HG02759 (cell line): ENCODE data around the gene TMEM253.
A peak's percentile ranks its signal among the peaks of the same experiment; 100 is the strongest.

Experiments used
- ATAC-seq: cut with Tn5 transposase; IDR thresholded peaks from one replicate; pipeline ENCODE4 v1.9.1; 2021; ENCODE audit warnings: mild to moderate bottlenecking, moderate library complexity; ENCODE audit not compliant: unreplicated experiment

TMEM253 gene

DNA sequence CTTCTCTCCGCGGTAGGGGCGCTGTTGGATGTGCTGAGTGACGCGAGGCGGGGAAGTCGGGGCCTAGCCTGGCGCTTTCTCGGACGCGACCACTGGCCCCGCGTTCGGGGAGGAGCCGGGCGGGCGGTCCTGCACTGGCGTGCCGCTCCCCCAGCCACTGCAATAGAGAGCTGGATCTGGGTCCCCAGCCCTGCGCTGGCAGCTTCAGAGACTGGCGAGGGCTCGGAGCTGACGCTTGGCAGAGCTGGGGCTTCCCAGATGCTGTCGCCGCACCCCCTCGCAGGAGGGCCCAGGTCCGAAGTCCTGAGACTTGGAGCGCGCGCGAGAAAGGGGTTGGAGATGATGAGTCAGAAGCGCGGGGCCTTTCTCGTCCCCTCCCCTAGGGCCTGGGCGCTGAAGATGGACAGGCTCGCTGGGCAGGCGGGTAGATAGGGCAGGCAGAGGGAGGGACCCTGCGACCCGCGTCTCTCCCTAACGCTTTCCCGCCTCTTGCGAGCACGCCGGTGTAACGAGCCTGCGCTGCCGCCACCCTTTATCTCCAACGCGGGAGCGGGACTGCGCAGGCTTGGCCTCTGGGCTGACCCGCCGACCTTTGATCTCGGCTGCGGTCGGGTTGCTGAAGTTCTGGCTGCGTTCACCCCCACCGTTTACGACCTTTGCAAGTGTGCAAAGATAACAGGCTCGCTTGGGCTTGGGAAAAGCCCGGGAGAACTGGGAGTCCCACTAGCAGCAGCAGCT lies 3.0 kb downstream of the TMEM253 start:
- ATAC-seq: peak; percentile 93

DNA sequence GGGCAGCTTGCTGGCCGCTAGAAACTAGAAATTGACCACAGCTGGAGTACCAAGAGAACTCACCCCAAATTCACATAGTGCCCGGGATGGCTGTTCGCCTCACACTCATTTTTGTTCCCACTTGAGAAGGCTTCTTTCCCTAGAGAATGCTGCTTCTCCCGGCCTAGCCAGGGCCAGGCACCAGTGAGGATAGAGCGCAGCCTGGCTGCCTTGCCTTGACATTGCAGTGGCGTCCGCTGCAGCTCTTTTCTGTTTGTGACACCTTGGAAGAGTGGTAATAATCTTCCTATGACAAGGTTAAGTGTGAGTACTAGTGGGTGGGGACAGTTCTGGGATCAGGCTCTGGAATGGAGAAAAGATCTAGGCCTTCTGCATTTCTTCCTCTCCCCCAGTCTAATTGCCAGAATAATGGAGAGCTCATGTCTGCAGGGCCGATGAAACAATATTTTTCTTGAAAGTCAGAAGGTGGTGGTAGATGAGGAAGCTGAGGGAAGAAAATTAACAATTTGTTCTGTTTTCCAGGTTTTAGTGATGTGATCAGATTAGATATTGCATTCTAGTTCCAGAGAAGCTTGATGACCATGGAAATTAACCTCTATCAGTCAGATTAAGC lies 3.7 kb downstream of the TMEM253 start:
- peak; percentile 37 for ATAC-seq

DNA sequence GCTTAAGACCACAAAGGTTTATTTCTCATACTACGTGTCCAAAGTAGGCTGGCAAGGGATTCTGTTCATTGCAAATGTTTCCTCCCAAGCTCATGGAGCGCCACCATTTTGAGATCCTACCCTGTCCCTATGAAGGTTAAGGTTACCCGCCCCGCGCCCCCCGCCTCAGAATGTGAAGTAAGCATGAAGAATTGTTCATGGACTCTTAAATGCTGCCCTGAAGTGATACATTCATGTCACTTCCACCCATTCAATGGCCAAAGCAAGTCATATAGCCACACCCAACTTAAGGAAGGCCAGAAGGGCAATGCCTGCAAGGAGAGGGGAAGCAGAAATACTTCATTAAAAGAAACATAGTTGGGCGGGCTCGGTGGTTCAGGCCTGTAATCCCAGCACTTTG lies 4.2 kb downstream of the TMEM253 start:
- no peak for ATAC-seq

DNA sequence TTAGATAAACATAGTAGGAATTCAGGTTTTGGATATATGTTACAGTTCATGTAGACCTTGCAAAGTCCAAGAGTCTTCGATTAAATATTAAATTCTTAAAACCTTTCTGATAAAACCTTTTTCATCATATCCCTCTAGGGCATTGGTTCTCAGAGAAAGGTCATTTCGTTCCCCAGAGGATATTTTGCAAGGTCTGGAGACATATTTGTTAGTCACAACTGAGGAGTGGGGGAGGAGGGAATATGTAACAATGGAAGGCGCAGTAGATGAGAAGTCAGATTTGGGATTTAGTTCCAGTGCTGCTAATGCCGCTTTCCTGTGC lies 5.3 kb downstream of the TMEM253 start:
- no peak for ATAC-seq

DNA sequence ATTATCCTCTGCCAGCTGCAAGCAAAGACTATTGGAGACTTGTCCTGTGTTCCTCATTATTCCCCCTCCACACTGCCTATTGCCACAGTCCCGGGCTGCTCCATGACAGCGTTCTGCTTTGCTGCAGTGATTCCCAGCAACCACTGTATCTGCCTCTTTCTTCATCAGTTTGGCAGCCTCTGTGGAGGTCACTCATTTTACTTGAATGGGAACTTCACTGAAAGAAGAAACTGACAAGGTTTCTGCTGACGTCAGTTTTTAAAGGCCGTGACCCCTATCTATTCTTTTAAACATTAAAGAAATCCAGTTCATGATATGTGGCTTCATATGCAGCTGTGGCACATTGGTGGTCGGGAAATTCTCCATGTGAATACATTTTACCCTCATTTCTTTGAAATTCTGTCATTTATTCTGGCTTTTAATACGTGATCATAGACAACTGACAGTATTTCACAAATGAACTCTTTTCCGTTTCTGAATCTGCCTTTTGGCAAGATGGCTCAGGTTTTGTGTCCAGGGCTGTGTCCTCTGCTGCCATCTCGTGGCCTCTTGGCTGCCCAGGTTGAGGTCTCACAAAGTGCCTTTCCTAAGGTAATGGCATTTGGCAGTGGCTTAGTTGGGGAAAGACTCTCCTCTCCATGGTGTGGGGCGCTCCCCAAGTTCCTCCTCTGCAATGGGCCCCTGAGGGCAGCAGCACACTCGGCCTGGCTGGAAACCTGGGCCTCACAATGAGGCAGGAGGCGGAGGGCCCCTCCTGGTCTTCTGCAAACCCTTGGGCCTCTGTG lies 5.8 kb downstream of the TMEM253 start:
- no peak for ATAC-seq

DNA sequence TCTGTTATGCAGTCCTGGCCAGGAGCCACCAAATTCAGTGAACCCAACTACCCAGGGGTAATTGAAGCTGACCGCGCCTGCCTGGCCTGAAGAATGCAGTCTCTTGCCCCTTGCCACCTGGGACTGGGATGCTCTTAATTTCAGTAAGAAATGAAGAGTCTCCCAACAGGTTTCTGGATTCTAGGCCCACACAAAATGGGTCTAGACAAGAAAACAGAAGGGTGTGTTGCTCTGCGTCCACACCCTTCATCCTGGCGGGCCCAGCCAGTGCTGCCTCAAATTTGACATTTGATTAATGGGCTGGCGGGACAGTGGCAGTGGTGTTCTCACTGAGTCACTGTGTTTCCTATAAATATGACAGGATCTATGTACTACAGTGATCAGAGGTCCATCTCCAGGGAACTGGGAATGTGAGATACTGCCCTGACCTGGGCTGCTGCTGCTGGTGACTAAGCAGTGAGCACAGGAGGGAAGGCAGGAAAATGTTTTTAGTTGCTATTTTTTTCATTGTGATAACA lies 6.5 kb downstream of the TMEM253 start:
- ATAC-seq: no peak

DNA sequence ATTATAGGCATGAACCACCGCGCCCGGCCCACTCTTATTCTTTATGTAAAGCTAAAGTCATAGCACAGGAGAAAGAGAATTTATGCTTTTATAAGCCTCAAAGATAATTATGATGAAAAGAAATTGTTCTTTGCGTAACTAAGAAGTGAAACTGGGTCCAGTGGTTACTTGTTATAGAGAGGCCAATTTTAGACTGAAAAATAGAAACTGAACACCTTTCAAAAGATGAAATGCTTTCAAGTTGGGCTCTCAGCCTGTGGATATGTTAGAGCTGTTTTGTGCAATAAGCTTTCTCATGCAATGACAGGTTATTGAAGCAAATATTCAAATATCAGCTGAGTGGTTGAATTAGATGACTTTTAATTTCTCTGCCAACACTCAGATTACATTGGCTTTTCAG lies 7.9 kb downstream of the TMEM253 start:
- no peak for ATAC-seq

DNA sequence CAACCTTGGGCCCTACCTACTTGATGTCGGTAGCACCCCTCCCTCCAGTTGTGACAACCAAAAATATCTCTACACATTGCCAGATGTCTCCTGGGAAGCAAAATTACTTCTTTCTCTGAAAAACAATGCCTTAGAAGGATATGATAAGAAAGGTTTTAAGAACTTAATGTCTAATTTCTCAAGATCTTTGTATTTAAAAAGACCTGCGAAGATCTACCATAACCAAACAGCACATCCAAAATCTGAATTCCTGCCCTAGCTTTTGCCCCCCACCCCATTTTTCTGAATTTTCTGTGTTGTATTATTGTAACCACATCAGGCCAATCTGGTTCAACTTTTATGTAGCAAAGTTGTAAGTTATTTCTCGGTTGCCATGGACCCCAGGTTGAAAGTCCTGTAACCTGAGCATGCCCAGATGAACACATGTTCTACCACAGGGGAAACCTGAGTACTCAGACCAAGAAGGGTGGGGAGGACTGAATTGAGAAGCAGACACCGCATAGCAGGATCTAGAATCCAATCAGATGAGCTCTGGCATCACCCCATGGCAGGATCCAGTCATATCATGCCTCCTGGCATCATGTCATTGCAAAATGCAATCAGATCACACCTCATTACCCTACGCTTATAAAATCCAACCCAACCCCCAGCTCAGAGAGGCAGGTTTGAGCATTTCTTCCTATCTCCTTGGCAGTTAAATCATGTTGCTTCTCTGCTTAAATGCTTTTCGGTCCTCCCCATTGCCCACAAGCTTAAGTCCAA lies 8.7 kb downstream of the TMEM253 start:
- peak; percentile 53 for ATAC-seq

DNA sequence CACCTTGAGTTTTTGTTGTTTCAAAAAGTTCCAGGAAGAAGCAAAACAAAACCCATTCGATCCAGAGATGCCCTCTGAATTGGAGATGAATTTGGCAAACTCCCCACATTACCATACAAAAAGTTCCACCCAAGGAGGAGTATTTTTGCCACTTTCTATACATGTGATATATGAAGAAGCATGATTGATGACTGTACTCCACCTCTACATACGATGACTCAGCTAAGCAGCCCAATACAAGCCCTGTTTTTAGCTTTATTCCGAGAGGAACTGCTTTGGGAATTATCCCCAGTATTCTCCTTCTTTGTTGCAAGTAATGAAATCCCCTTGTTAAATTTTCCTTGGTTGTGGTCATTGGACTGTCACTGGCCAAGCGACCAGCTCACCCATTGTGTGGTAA lies 11.4 kb downstream of the TMEM253 start:
- ATAC-seq: no peak

DNA sequence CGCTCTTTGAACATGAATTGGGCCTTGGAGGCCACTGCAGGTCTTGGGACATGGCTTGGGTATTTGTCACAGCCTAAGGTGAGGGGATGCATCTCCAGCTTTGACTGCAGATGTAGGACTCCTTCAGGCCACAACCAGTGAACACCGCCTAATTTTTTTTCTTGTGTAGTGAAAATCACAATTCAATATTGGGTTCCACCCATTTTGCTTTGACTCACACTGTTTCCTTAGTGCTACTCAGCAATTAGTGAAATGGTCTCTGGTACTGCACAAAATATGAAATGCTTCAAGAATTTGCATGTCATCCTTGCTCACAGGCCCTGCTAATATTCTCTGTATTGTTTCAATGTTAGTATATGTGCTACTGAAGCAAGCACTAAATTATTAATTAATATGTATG lies 12.5 kb downstream of the TMEM253 start:
- no peak for ATAC-seq

DNA sequence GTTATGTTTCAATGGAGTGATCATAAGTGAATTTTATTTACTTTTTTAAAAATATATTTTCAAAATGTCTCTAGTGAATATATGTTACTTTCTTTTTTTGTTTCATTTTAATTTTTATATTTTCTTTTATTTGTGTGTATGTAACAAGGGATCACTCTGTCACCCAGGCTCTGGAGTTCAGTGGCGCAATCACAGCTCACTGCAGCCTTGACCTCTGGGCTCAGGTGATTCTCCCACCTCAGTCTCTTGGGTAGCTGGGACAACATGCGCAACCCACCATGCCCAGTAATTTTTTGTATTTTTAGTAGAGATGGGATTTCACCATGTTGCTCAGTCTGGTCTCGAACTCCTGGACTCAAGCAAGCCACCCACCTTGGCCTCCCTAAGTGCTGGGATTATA lies 18.1 kb downstream of the TMEM253 start:
- no peak for ATAC-seq

DNA sequence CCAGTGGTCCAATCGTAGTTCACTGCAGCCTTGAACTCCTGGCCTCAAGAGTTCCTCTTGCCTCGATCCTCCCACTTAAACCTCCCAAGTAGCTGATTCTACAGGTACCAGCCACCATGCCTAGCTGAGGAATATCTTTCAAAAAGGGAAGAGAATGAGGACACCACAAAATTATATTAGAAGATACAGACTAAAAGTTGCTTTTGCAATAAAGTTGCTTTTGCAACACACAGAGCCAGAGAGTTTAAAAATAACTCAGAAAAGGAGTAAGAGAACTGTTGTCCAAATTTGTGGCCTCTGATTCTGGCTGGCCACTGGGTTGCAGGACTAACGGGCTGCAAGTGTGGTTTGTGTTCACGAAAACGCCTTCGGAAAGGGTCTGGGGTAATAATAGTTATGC lies 19.8 kb downstream of the TMEM253 start:
- no peak for ATAC-seq

DNA sequence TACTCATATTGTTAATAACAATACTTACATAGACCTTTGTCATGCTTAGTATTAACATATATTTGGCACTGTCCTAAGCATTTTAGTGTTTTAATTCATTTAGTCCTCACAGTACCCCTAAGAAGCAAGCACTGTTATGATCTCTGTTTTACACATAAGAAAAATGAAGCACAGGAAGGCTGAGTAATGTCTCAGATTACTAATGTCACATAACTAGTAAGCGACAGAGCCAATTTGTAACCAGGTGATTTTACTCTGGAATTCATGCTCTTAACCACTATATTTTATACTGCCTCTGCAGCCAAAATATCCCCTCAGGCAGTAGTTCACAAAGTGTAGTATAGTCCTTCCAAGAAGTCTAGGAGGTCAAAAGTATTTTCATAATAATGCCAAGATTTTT lies 20.3 kb downstream of the TMEM253 start:
- no peak for ATAC-seq

DNA sequence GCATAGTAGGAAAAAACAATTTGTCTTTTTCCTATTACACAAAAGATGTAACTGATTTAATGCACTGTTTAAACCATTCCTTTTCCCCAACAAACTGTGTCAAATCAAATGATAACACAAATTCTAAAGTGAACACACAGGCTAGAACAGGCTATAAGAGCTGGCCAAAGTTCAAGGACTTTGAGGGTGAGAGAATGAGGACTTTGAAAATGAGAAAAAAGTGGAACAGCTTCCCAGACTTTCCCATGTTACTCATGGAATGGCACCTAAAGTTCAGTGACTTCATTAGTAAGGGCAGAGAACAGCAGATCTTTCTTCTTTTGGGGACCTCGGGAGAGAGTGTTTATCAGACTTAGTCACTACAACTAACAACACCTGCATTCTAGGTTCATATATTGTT lies 22.6 kb downstream of the TMEM253 start:
- ATAC-seq: no peak

DNA sequence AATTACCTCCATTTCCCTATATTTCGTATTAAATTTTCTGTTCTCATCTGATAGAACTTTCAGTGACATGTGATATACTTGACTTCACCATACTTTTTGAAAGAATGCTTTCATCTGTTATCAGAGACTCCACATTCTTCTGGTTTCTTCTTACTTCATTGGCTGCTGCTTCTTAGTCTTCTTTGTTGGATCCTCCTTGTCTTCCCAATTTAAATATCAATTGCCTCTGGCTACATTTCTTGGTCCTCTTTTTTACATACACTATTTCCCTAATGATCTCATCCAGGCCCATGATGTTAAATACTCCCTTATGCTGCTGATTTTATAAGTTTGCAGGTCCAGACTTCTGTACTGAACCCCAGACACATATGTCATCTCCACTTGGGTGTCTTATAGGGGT lies 33.0 kb downstream of the TMEM253 start:
- ATAC-seq: no peak

DNA sequence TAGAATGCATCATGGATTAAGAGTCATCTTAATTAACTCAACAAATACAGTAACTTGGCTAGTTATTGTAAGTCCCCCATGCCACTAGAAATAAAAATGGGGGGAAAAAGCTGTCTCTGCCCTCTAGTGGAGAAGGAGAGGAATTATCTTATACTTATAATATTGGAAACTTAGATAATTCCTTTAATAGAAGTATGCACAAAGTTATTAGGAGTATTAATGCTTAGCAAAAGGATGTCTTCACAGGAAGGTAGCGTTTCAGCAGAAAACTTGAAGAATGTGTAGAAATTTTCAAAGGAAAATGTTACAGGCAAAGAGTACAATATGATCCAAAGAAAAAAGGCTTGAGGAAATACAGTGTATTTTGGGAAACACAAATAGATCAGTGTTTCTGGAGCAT lies 35.2 kb downstream of the TMEM253 start:
- ATAC-seq: no peak

DNA sequence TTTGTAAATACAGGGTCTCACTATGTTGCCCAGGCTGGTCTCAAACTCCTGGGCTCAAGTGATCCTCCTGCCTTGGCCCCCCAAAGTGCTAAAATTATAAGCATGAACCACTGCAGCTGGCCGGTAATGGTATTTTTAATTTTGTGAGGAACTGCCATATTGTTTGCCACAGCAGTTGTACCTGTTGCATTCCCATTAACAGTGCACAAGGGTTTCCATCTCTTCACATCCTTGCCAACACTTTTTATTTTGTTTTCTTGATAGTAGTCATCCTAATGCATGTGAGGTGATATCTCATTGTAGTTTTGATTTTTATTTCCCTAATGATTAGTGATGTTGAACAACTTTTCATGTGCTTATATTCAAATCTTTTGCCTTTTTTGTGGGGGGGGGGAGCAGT lies 41.5 kb downstream of the TMEM253 start:
- no peak for ATAC-seq

DNA sequence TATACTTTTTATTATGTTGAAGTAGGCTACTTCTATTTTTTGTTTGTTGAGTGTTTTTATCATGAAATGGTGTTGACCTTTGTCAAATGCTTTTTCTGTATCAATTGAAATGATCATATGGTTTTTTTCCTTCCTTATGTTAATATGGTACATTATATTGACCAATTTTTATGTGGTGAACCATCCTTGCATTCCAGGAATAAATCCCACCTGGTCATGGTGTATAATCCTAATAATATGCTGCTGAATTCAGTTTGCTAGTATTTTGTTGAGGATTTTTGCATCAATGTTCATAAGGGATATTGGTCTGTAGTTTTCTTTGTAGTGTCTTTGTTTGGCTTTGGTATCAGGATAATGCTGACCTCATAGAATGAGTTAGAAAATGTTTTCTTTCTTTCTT lies 44.6 kb downstream of the TMEM253 start:
- no peak for ATAC-seq

DNA sequence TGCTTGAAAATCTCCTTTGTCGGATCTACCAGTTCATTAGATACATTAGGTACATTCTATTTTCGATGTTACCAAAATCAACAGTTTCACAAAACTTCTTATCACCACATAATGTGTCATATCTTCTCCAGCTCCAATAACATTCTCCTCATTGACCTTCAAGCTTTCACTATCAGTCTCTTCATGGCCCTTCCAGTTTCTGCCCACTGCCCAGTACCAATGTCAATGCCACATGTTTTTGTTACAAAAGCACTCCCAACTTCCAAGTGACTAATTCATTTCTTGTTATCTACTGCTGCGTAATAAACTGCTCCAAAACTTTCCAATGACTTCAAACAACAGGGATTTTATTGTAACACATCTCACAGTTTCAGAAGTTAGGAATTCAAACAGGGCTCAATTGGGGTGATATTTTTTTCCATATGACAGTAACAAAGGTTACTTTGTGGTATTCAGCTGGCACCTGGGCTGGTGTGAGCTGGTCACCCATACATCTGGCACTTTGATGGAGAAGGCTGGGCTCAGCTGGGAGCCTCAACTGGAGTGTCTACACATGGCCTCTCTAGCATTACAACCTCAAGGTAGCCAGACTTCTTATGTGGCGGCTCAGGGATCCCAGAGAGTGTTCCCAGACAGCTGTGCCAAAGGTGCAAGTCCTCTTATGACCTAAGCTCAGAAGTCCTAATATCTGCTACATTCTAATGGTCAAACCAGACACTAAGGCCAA lies 48.9 kb downstream of the TMEM253 start:
- ATAC-seq: no peak
